Heart left ventricle (tissue), 13 donors: Measurements from ENCODE around the gene SORCS2.

Experiments used
- CTCF ChIP-seq, 12 donors: fragments of 200-600 bp; sonication (generic) in 4 of 12; IDR thresholded peaks; one replicate each; pipeline versions ENCODE4 v1.5.0 to v1.8.0; 2018 to 2022; ENCODE audit warnings: antibody characterized with exemption in 12 of 12, mild to moderate bottlenecking in 5 of 12
- POLR2A ChIP-seq, 2 donors: fragments of 450-650 bp; IDR thresholded peaks; one replicate each; pipeline ENCODE4 v1.6.1; 2017; ENCODE audit warnings: antibody characterized with exemption in 2 of 2, mild to moderate bottlenecking in 2 of 2, moderate library complexity in 2 of 2
- donor health status: ischemic (EF 13 %, LVEDD 7.1; RV severe dilation, severe dysfunction).
- donor health status: DM: no; HTN: yes; CAD: no.
- donor health status: DM: no; HTN: no; CAD: no.
- donor health status: ischemic (EF 25% LVEDD 6.9; RV normal size, moderate dysfunction).
- donor health status: ischemic (EF 25% LVEDD 5.7; RV mildly dilated, moderate dysfunction).
- donor health status: ischemic (EF 35%, LVEDD 5.7; RV mildly dilated, moderate dysfunction).
- donor health status: nonischemic (EF 11% LVEDD 7.7; RV severe dilation, severe dysfunction).
- donor health status: DM: yes; HTN: yes; CAD: no.
- donor health status: PGD.
- donor health status: ischemic (EF 29% LVEDD 5.4; RV normal size, mild dysfunction).
- donor health status: nonischemic (EF 23%, LVEDD 6.1; RV moderate dilation, normal function).

- no peak for TF ChIP-seq POLR2A (IDR thresholded peaks at IDR 0.05)
- no peak for TF ChIP-seq CTCF (IDR thresholded peaks at IDR 0.05)
Observed at GRCh38 chr4:7530082-7530481, 337.7 kb downstream of the SORCS2 start.
